UCSD-AML1 (cell line): Measurements from ENCODE around the gene SC5D.

Experiments used
- DNase-seq: peaks from one replicate; lab custom pipeline; 2025; ENCODE audit not compliant: unreplicated experiment; lab: John Stamatoyannopoulos, UW

SC5D gene

GRCh38 chr11:121291896-121292494, 576 bp upstream of the SC5D start:
- no peak for DNase-seq

- no peak for DNase-seq
These were observed 670 bp downstream of the SC5D start for GRCh38 chr11:121293288-121293594.

GRCh38 chr11:121295246-121296029, 2.9 kb downstream of the SC5D start:
- no peak for DNase-seq

- no peak for DNase-seq
These were observed 5.3 kb downstream of the SC5D start for GRCh38 chr11:121297872-121298271.

GRCh38 chr11:121298774-121299173, 6.2 kb downstream of the SC5D start:
- DNase-seq, result no peak

- DNase-seq, result no peak
These were observed 6.8 kb downstream of the SC5D start for GRCh38 chr11:121299417-121299816.

- no peak for DNase-seq
These were observed 7.9 kb downstream of the SC5D start for GRCh38 chr11:121300313-121300971.

- no peak for DNase-seq
These were observed 8.6 kb downstream of the SC5D start for GRCh38 chr11:121300972-121301699.

- DNase-seq, result no peak
These were observed 12.2 kb downstream of the SC5D start for GRCh38 chr11:121304759-121305158.

GRCh38 chr11:121308816-121309215, 16.2 kb downstream of the SC5D start:
- DNase-seq, result no peak

- no peak for DNase-seq
These were observed 17.1 kb downstream of the SC5D start for GRCh38 chr11:121309688-121310087.

- DNase-seq, result no peak
These were observed 18.3 kb downstream of the SC5D start for GRCh38 chr11:121310908-121311307.

GRCh38 chr11:121311373-121311772, 18.8 kb downstream of the SC5D start:
- no peak for DNase-seq

GRCh38 chr11:121312483-121312882, 19.9 kb downstream of the SC5D start:
- no peak for DNase-seq

- no peak for DNase-seq
These were observed 26.6 kb downstream of the SC5D start for GRCh38 chr11:121318848-121319834.

- no peak for DNase-seq
These were observed 29.2 kb downstream of the SC5D start for GRCh38 chr11:121321614-121322243.

GRCh38 chr11:121323046-121323607, 30.6 kb downstream of the SC5D start:
- DNase-seq, result no peak

- DNase-seq, result no peak
These were observed 33.7 kb downstream of the SC5D start for GRCh38 chr11:121326230-121326629.

GRCh38 chr11:121327553-121327952, 35.0 kb downstream of the SC5D start:
- DNase-seq, result no peak
